ENCODE measurements around the gene RASL10A. TPM values are rescaled to one million over a fixed set of nuclear protein-coding genes. Genes with fewer than 3 reads are reported as not detected.

Gene RASL10A
- total RNA-seq, 1 donor from 2014 or later: 1.3 TPM

- intact Hi-C loops (cut with DNase I): no loop called here
- DNase-seq (ENCODE audit: low spot score): no peak
Observed at GRCh38 chr22:29340566-29340965, 25.1 kb upstream of the RASL10A start.

- intact Hi-C loops (cut with DNase I): no loop called here
- DNase-seq (ENCODE audit: low spot score): no peak
Observed at GRCh38 chr22:29339381-29340235, 24.1 kb upstream of the RASL10A start.

DNA sequence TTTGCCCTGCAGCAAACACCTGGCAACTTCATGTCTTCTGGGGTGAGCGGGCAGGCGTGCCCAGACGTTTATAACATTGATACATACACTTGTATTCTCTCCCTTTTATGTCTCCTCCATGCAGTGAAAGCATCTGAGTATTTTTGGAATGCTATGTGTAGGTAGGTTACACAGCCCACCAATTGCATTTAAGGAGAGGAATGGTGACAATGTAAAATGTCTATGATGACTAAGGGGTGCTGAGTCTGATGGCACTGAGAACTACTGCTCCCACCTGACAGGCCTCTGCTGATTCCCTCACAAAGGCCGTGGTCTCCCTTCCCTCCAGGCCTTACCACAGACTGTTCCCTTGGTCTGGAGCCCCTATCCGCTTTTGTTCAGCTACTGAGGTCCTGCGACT is 22.9 kb upstream of the RASL10A start:
- intact Hi-C loops (cut with DNase I): no loop called here
- no peak for DNase-seq (ENCODE audit: low spot score)

GRCh38 chr22:29337631-29338284 is 22.3 kb upstream of the RASL10A start:
- no peak for DNase-seq (ENCODE audit: low spot score)
- intact Hi-C loops (cut with DNase I): no loop called here

- intact Hi-C loops (cut with DNase I): no loop called here
- no peak for DNase-seq (ENCODE audit: low spot score)
Observed at GRCh38 chr22:29336751-29337490, 21.4 kb upstream of the RASL10A start.

DNA sequence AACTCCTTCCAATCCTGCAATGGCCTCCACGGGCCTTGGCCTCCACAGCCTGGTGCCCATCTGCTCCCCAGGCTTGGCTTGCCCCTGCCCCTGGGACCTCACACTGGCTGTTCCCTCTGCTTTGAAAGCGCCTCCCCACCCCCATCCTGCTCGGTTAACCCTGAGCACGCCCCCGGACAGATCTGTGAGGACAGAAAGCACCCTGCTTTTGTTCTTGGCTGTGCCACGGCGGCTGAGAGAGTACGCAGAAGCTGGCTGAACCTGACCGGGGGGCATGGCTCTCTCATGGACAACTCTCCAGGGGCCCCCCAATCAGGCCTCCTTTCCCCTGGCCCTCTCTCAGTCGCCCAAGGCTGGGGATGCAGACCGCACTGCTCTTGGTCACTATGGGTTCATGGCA is 20.2 kb upstream of the RASL10A start:
- DNase-seq (ENCODE audit: low spot score): no peak
- intact Hi-C loops (cut with DNase I): no loop called here

DNA sequence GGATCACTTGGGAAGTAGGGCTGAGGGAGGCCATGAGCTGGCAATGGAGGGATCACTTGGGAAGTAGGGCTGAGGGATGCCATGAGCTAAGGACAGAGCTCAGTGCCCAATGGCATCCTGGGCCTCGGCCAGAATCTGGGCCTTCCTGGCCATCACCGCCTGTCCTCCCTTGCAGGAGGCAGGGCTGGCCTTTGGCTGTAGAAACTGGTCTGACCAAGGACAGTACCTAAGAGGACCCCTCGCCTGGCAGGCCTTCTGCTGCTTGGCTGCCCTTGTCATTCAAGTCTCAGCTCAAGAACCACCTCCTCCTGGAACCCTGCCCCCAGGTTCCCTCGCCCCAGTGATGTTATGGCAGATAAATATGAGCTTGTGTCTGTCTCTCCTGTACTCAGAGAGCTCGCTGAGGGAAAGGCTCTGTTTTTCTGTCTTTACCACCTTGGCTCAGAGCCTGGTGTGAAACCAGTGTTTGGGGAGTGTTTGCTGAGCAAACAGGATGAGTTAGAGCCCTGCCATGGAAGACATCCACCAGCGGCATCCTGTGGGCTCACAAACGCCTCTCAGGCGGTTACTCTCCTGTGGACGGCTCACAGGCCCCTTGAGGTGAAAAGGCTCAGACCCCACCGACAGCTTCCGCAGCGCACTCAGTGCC is 19.3 kb upstream of the RASL10A start:
- no peak for DNase-seq (ENCODE audit: low spot score)
- intact Hi-C loops (cut with DNase I): no loop called here

DNA sequence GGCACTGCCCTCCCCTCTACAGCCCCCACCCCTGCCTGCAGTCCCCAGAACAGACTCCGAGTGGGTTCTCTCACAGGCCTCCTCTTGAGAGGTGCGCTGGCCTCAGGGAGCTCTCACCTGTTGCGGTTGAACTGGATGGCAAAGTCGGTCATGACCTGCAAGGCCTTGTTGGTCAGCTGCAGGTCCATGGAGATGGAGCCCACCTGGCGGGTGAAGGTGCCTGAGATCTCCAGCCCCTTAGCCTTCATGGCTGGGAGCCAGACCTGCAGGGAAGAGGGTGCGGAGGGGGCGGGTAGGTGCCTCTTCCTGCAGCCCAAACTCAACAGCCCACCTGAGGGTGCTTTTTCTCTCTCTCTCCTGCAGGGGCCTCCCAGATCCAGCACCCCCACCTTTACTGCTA is 18.7 kb upstream of the RASL10A start:
- intact Hi-C loops (cut with DNase I): no loop called here
- no peak for DNase-seq (ENCODE audit: low spot score)

DNA sequence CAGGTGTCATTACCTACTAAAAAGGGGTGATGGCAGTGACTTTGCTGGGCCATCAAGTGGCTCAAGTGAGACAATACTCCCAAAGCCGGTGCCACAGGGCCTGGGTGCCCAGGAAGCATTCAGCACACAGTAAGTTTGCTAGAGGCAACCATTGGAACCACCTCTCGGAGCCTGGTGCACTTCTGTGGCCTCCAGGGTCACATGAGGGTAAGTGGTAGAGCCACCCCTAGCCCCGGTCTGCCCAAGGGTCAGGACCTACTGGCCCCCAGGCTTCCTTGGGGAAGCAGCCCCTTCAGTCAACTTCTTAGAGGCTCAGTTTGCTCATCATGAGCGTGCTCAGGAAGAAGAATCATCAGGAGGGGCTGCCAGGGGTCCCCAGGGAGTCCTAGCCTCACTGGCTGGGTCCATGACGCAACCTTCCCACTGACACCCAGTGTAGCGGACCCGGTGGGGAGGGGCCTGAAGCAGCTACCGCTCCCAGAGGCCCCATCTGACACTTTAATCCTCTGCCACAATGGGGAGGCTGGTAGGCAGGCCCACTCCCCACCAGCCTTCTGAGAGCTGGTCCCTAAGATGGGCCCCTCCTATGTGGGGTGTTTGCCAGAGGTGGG is 17.5 kb upstream of the RASL10A start:
- intact Hi-C loops (cut with DNase I): no loop called here
- DNase-seq (ENCODE audit: low spot score): no peak

GRCh38 chr22:29331658-29332300 is 16.3 kb upstream of the RASL10A start:
- intact Hi-C loops (cut with DNase I): no loop called here
- DNase-seq (ENCODE audit: low spot score): no peak

DNA sequence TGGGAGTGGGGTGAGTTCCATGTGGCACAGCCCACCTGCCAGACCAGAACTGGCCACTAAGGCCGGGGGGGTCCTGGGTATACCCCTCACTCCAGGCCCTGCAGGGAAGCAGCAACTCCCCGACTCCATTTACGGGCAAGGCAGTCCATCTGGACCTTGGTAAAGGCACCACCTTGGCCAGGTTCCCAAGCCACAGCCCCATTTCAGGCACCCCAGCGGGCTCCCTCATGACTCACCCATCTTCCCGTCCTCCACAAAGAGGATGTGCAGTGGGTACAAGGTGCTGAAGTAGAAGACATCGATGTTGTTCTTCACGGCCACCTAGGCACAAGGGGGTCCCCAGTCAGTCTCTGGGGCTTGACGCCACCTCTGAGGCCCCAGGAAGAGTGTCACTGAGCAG is 15.7 kb upstream of the RASL10A start:
- intact Hi-C loops (cut with DNase I): no loop called here
- DNase-seq (ENCODE audit: low spot score): no peak

- DNase-seq (ENCODE audit: low spot score): no peak
- intact Hi-C loops (cut with DNase I): no loop called here
Observed at GRCh38 chr22:29330753-29331152, 15.3 kb upstream of the RASL10A start.

- DNase-seq (ENCODE audit: low spot score): no peak
- intact Hi-C loops (cut with DNase I): no loop called here
Observed at GRCh38 chr22:29330291-29330690, 14.8 kb upstream of the RASL10A start.

GRCh38 chr22:29329581-29329980 is 14.1 kb upstream of the RASL10A start:
- DNase-seq (ENCODE audit: low spot score): no peak
- intact Hi-C loops (cut with DNase I): no loop called here

DNA sequence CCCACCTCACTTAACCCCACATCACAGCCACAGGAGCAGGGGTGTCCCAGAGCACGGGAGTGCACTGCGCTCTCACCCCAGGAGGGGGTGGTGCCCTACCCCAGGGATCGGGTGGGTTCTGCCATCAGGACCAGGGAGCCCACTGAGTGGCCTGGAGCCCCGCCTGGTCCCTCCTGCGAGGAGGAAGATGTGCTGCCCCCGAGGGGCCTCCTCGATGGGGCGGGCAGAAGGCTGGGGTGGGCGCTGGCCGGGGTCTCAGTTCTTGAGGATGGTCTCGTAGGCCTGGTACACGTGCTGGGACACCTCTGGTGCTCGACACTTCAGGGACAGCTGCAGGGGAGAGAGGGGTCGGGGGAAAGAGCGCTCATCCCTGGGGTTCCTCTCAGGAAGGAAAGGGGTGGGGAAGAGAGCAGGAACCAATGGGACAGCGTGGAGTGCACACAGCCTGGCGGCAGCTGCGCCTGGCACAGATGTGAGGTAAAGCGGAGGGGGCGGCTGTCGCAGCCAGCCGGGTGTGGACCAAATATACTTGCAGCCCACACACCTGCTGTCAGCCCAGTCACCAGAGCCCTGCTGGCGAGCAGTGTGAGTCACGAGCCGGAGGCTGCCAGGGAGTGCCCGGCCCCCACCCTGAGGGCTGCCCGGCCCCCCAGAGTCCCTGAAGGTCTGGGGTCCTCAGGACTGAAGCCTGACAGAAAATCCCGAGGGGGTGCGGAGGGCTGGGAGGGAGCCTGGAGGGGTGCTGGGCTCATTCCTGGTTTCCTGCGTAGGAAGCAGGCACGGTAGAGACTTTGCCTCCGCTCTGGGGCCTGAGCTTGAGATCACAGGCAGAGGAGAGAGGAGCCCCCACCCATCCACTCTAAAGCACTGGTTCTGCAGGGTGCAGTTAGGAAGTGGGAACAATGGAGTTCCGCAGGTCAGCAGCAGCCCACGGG is 13.3 kb upstream of the RASL10A start:
- intact Hi-C loops (cut with DNase I): no loop called here
- DNase-seq (ENCODE audit: low spot score): no peak

DNA sequence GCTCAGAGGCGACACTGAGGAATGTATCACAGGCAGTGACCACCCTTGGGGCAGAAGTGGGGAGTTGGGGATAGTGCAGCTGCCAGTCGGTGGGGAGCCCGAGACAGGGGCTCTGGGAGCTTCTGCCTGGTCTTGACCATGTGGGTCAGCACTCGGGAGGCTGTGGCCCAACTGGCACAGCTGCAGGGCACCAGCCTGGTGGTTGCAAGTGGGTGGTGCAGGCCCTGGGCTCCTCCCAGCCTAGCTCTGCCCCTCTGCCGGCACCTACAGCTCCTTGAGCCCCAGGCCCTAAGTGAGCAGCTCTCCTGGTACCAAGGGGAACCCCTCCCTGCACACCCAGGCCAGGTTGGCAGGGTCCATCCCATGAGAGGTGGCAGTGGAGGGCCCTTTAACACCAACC is 12.6 kb upstream of the RASL10A start:
- DNase-seq (ENCODE audit: low spot score): no peak
- intact Hi-C loops (cut with DNase I): no loop called here

DNA sequence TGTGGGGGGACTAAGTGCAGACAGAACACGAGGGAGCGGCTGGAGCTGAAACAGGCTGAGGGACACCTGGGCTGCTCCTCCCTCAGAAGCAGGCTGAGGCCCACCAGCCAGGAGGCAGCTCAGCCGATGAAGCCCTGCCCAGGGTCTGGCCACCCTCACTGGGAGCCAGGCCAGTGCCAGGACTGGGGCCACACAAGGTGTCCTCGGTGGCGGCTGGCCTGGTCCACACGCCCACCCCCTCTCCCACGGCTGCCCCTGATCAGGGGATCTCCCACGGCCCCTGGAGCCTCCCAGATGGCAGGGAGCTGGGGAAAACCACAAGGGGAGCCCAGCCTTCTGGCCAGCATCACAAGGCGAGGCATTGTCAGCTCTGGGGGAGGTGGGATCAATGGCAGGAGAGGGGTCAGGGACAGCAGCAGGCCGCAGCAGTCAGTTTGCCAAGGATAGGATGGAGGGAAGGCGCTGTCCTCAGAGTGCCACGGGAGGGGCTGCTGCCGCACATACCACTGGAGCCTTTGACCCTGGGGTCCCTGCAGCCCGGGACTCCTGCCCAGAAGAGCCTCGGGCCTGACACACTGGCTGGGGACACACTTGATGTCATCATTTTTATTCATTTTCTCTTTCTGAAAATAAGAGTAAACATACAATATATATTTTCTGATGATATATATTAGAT is 11.7 kb upstream of the RASL10A start:
- DNase-seq (ENCODE audit: low spot score): no peak
- intact Hi-C loops (cut with DNase I): no loop called here

- intact Hi-C loops (cut with DNase I): no loop called here
- no peak for DNase-seq (ENCODE audit: low spot score)
Observed at GRCh38 chr22:29326481-29326880, 11.0 kb upstream of the RASL10A start.
